EL (cell line): ENCODE results near the gene OXLD1.

Source experiments
- DNase-seq: peaks from one replicate; pipeline ENCODE4 v3.0.0-alpha.2; 2016

Gene OXLD1

DNA sequence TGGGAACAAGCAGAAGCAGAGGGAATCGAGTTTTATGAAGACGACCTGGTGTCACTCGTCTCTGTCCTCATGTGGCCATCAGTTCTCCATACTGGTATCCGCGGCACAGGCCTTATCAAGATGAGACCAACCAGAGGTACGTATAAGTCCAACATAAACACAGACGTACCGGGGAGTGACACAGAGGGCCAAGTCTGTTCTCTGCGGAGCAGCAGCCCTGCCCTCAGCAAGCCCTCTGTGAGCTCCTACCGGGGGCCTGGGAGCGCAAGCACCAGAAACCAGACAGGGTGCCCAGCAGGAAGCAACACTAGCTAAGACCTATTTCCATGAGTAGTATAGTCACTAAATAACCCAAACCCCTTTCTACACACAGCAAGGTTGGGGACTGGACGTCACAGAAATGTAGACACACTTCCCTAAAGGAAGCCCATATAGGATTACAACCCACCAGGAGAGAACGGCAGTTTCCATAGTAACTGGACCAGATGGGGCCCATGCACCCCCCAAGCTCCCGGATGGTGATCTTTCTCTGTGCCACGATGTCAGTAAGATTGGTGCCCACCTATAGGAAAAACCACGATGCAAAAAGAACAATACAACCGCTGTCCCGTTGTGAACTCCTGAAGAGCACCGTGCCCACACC, 16.3 kb upstream of the OXLD1 start:
- DNase-seq, result peak; percentile 19

GRCh38 chr17:81681672-81682071, 15.3 kb upstream of the OXLD1 start:
- DNase-seq, result no peak

- DNase-seq, result no peak
These were observed 13.7 kb upstream of the OXLD1 start for GRCh38 chr17:81680150-81680549.

- no peak for DNase-seq
These were observed 10.5 kb upstream of the OXLD1 start for GRCh38 chr17:81676906-81677305.

DNA sequence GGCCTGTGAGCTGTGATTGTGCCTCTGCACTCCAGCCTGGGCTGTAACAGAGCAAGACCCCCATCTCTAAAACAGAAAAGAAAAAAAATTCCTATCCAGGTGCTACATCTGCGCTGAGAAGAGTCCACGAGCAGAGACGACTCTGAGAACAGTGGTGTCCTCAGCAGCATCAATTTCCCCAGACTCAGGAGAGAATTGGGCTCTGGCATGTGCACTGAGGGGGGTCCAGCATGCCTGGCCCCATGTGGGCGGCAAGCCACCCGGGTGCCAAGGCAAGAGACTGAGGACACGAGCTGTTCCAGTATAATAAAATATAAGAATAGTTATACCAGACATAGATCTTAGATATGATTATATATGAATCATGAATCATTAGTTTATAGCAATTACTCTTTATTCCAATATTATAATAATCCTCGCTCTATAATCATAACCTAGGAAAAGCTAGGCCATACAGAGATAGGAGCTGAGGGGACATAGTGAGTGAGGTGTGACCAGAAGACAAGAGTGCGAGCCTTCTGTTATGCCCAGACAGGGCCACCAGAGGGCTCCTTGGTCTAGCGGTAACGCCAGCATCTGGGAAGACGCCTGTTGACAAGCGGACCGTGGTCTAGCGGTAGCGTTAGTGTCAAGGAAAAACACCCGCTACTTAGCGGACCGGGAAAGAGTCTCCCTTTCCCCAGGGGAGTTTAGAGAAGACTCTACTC, 9.3 kb upstream of the OXLD1 start:
- peak; percentile 24 for DNase-seq

DNA sequence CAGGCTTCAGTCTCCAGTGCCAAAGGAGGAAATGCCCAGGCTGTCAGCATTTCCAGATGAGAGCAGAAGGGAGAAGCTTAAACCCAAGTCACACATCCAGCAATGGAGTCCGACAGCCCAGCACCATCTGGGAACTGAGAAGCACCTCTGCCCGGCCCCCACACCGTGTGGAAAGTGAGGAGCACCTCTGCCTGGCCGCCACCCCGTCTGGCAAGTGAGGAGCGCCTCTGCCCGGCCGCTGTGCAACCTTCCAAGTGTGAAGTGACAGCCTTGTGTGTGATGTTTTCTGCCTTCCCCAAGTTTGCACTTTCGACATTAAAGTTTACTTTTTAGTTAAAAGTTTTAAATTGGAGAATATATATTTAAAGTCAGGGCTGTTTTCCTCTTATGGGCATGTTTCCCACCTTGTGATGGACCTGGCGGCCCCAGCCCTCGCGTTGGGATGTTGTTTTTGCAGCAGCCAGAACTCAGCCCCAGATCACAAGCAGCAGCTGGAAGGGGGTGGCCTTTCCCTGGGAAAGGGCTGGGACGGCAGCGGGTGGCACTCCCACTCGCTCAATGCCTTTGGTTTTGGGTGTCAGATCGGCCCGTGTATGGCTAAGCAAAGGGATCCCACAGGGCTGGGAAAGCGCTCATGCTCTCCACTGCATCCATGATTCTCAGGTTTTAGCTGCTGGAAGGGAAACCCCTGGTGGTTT, 7.3 kb upstream of the OXLD1 start:
- no peak for DNase-seq

- no peak for DNase-seq
These were observed 6.5 kb upstream of the OXLD1 start for GRCh38 chr17:81672954-81673353.

GRCh38 chr17:81672504-81672903, 6.1 kb upstream of the OXLD1 start:
- no peak for DNase-seq

DNA sequence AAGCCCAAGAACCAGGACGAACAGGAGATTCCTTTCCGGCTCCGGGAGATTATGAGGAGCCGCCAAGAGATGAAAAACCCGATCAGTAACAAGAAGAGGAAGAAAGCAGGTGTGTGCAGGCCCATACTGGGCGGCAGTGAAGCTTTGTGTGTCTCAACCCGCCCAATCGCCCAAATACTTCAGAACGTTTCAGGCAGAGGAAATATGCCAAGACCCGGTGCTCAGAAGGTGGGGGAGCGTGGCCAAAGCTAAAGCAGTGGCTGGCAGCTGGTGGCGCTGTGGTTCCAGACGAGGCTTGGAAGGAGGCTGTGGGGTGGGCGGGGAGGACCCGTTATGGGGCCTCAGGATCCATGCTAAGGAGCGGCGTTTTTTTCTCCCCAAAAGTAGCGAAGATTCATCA, 1.3 kb upstream of the OXLD1 start:
- DNase-seq, result no peak

- DNase-seq, result no peak
These were observed 388 bp downstream of the OXLD1 start for GRCh38 chr17:81666092-81666341.

GRCh38 chr17:81665205-81666091, 957 bp downstream of the OXLD1 start:
- DNase-seq, result peak; percentile 28

- DNase-seq, result no peak
These were observed 2.3 kb downstream of the OXLD1 start for GRCh38 chr17:81664051-81664470.

DNA sequence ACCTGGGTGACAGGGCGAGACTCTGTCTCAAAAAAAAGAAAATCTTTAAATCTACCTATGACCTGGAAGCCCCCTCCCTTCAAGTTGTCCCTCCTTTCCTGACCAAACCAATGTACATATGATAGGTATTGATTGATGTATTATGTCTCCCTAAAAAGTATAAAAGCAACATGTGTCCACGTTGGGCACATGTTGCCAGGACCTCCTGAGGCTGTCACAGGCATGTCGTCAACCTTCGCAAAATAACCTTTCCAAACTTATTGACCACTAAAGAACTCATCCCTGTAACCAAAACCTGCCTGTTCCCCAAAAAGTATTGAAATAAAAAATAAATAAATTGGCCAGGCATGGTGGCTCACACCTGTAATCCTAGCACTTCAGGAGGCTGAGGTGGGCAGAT, 4.4 kb downstream of the OXLD1 start:
- DNase-seq, result no peak

- no peak for DNase-seq
These were observed 6.0 kb downstream of the OXLD1 start for GRCh38 chr17:81660441-81660840.

DNA sequence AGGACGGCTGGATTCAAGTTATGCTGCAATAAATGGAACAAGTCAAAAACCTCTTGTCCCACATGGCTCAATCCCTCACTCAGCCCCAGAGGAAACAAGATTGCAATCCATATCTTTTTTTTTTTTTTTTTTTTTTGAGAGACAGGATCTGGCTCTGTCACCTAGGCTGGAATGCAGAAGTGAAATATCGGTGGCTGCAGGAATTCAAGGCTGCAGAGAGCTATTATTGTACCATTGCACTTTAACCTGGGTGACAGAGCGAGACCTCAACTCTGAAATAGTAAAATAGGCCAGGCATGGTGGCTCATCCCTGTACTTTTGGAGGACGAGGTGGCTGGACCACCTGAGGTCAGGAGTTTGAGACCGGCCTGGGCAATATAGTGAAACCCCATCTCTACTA, 7.4 kb downstream of the OXLD1 start:
- DNase-seq, result no peak

- DNase-seq, result no peak
These were observed 9.6 kb downstream of the OXLD1 start for GRCh38 chr17:81656835-81657234.

DNA sequence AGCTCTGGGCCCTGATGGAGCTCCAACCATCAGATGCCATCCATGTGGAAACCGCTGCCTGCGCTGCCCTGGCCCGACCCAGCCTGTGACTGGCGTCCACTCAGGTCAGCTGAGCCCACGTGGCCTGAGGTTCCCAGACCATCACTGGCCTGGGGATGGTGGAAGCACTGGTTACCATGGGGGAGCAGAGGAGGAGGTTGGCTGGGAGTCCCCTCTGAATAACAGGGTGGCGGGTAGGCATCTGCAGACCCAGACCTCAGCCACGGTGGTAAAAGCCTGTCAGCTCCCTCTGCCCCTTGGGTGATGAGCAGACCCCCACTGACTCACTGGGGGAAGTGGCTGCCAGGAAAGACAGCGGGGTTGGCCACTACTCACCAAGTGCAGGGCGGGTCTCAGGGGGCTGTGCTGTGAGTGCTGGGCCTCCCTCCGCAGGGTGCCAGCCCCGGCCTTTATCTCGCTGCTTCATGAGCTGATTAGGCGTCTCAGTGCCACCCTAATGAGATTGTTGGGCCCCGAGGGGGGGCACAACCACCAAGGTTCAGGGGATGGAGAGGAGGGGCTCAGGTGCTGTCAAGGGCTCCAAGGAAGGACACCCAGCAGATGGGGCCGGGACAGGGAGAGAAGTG, 10.2 kb downstream of the OXLD1 start, which contains the start of gene PDE6G:
Gene PDE6G, minus strand, starts transcription at position 425 of the 626 bp plus-strand sequence. CDS start 3,237 bp downstream, outside the sequence.
- no peak for DNase-seq

DNA sequence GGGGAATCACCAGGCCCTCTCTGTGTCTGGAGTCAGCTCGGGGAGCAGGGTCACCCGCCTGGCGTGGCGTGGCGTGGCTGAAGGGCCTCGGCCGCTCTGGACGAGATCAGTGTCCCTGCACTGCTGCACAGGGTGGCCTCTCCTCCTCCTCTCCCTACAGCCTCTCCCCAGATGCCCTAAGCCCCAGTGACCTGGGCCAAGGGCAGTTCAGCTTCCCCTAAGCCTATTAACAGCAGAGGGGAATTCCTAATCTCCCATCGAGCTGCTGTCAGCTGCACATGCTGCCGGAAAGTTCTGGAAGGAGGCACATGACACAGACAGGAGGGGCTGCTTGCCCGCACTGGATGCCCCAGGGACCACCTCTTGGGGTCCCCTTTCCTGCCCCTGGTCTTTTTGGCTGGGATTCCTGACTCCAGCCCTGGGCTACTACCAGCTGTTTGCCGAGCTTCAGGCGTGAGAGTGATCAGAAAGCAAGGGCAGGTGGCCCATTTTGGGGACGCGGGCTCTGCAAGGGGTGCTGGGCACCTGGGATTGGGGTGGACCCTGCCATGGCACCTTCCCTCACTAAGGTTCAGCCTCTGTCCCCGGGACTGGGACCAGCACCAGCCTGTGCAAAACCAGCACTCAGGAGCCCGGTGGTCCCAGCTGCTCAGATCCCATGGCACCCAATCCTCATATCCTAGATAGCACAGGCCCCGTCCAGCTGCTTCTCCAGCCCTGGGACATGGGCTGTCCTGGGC, 10.9 kb downstream of the OXLD1 start:
- no peak for DNase-seq

DNA sequence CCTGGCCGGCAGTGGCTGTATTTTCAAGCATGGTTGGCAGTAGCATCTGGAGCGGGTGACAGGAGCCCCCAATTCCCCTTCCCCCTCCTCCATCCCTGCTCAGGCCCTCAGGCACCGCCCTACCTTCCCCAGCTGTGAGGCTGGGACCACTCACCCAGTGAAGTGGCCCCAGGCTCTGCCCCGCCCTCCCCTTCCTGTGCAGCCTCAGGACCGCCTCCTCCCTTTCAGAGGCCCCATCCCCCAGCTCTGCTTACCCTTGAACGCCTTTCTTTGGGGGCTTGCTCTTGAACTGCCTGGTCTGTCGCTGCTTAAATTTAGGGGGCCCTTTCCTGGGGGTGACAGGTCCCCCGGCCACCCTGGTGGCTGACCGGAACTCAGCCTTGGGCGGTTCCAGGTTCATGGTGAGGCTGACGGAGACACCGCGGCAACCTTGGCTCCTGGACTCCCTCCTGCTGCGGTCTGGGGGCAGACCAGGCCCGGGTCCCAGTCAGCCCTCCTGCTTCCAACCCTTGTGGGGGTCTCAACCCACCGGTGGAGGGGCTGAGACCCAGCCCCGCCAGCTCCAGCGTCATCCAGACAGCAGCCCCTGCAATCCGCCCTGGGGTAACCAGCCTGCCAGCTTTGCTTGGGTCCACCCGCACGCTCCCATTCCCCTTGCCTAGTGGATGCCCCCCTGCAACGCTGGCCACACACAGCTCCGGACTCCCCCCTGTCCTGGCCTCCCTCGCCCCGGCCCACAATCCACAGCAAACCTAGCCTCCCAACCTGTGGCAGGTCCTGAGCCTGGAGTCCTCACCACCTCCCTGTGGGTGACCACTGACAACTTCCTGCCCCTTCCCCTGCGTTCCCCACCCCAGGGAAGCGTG, 13.3 kb downstream of the OXLD1 start:
- no peak for DNase-seq

DNA sequence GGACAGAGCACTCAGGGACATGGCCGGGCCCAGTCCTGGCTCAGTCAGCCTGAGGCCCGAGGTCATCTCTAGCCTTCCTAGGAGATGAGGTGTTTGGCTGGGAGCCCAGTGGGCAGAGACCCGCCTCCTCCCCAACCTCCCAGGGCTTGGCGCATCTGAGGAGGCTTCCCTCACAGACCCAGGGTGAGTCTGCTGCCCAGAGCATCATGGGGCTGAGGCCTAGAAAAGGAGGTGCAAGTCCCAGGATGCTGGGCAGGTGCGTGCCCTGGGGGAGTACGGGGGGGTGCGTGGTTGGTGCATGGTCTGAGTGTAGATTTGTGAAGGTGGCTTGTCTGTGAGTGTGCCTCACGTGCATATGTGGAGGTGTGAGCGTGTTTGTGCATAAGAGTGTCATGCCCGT, 14.7 kb downstream of the OXLD1 start:
- peak; percentile 96 for DNase-seq

GRCh38 chr17:81650951-81651350, 15.5 kb downstream of the OXLD1 start:
- no peak for DNase-seq
